ENCODE measurements around the gene PGAP3. TPM values are rescaled to one million over a fixed set of nuclear protein-coding genes. Genes with fewer than 3 reads are reported as not detected.
"Not testable (repeated sequence)": the region's sequence is repeated elsewhere in the genome, so short reads cannot be mapped to it uniquely, and the experiment has no call there.

Gene PGAP3
- total RNA-seq = 10 to 100 TPM; 10.5 to 13.8 TPM

GRCh38 chr17:39687546-39688474 lies at the start of gene PGAP3:
Gene PGAP3 (minus strand): TSS chr17:39688057. CDS start chr17:39688014, 43 bp downstream.
- Mint-ChIP-seq H3K36me3 (peaks cover 3% of the 10 kb centered on the region), H3K9me3 (ENCODE audit: low read depth) (no peaks in the 10 kb centered on the region), H3K4me3 (peak within 1 kb of the TSS; percentile 91), H3K4me1 (peaks cover 18% of the 10 kb centered on the region), H3K27ac (peak within 1 kb of the TSS; percentile 92), H3K27me3 (no peaks in the 10 kb centered on the region)
- CTCF ChIA-PET = interaction anchor here (0.7 to 7.3 kb wide), 11 partner anchors 8 to 523 kb away, joined by 3 to 49 read pairs (median 4); partner anchors contain the start of genes MIEN1, PNMT, PSMD3 and STARD3
- ATAC-seq = peak; percentile 94
- DNase-seq = peak; percentile 93

- CTCF ChIA-PET = interaction anchor here (1.3 kb wide), 1 partner anchor 16 kb away, joined by 5 read pairs; no protein-coding TSS in a partner anchor
- no peak overlapping the region for H3K27ac Mint-ChIP-seq
- peaks cover 12% of the 10 kb centered on the region for H3K4me1 Mint-ChIP-seq
- H3K36me3 Mint-ChIP-seq = no peaks in the 10 kb centered on the region
- peaks cover 8% of the 10 kb centered on the region for H3K27me3 Mint-ChIP-seq
- H3K4me3 Mint-ChIP-seq = no peak overlapping the region
- ATAC-seq (no peak), DNase-seq (no peak)
- H3K9me3 Mint-ChIP-seq (ENCODE audit: low read depth) = no peaks in the 10 kb centered on the region
Measured at GRCh38 chr17:39737206-39737759, 49.4 kb upstream of the PGAP3 start.

GRCh38 chr17:39736319-39737165 lies 48.7 kb upstream of the PGAP3 start:
- no peak overlapping the region for H3K27ac Mint-ChIP-seq
- no peaks in the 10 kb centered on the region for H3K9me3 Mint-ChIP-seq (ENCODE audit: low read depth)
- no peaks in the 10 kb centered on the region for H3K36me3 Mint-ChIP-seq
- DNase-seq (no peak), ATAC-seq (no peak)
- peaks cover 8% of the 10 kb centered on the region for H3K27me3 Mint-ChIP-seq
- H3K4me1 Mint-ChIP-seq = peaks cover 12% of the 10 kb centered on the region
- no peak overlapping the region for H3K4me3 Mint-ChIP-seq
- CTCF ChIA-PET = interaction anchor here (1.3 kb wide), 1 partner anchor 17 kb away, joined by 5 read pairs; no protein-coding TSS in a partner anchor

- Mint-ChIP-seq H3K4me3 (no peak overlapping the region), H3K36me3 (no peaks in the 10 kb centered on the region), H3K4me1 (peaks cover 16% of the 10 kb centered on the region), H3K27me3 (peaks cover 8% of the 10 kb centered on the region), H3K9me3 (ENCODE audit: low read depth) (no peaks in the 10 kb centered on the region), H3K27ac (no peak overlapping the region)
- ATAC-seq (no peak), DNase-seq (no peak)
- CTCF ChIA-PET = interaction anchor here (1.3 to 1.8 kb wide), 2 partner anchors 18 to 114 kb away, joined by 5 to 6 read pairs; no protein-coding TSS in a partner anchor
Measured at GRCh38 chr17:39735882-39736281, 48.0 kb upstream of the PGAP3 start.

GRCh38 chr17:39732586-39732985 lies 44.7 kb upstream of the PGAP3 start:
- CTCF ChIA-PET = interaction anchor here (1.2 to 5.6 kb wide), 3 partner anchors 32 to 111 kb away, joined by 3 to 71 read pairs (median 6); no protein-coding TSS in a partner anchor
- ATAC-seq = no peak
- Mint-ChIP-seq H3K27me3 (peaks cover 6% of the 10 kb centered on the region), H3K36me3 (peaks cover 4% of the 10 kb centered on the region), H3K4me3 (no peak overlapping the region), H3K27ac (no peak overlapping the region), H3K9me3 (ENCODE audit: low read depth) (no peaks in the 10 kb centered on the region), H3K4me1 (peaks cover 19% of the 10 kb centered on the region)
- DNase-seq = no peak

- Mint-ChIP-seq H3K9me3 (ENCODE audit: low read depth) (no peaks in the 10 kb centered on the region), H3K36me3 (peaks cover 4% of the 10 kb centered on the region), H3K27ac (peak within 1 kb of the TSS; percentile 84), H3K4me1 (peaks cover 19% of the 10 kb centered on the region), H3K27me3 (no peaks in the 10 kb centered on the region), H3K4me3 (peak within 1 kb of the TSS; percentile 88)
- CTCF ChIA-PET = interaction anchor here (0.6 to 5.6 kb wide), 44 partner anchors 10 to 268 kb away, joined by 3 to 71 read pairs (median 5); partner anchors contain the start of genes ERBB2, IKZF3, PGAP3 and PNMT
- DNase-seq = peak; percentile 94
- ATAC-seq = peak; percentile 92
Measured at GRCh38 chr17:39730095-39730921, 42.5 kb upstream of the PGAP3 start, which contains the start of gene MIEN1. Gene MIEN1 (minus strand): TSS chr17:39730532. CDS start chr17:39730495, 37 bp downstream.

GRCh38 chr17:39729280-39729851 lies 41.5 kb upstream of the PGAP3 start:
- no peak for DNase-seq
- H3K27ac Mint-ChIP-seq = peak overlapping the region; percentile 83
- H3K4me1 Mint-ChIP-seq = peaks cover 19% of the 10 kb centered on the region
- CTCF ChIA-PET = interaction anchor here (0.7 to 5.6 kb wide), 35 partner anchors 9 to 258 kb away, joined by 3 to 71 read pairs (median 6); partner anchors contain the start of genes ERBB2, IKZF3, PGAP3 and PNMT
- ATAC-seq = no peak
- no peaks in the 10 kb centered on the region for H3K9me3 Mint-ChIP-seq (ENCODE audit: low read depth)
- H3K4me3 Mint-ChIP-seq = peak overlapping the region; percentile 88
- peaks cover 4% of the 10 kb centered on the region for H3K36me3 Mint-ChIP-seq
- H3K27me3 Mint-ChIP-seq = no peaks in the 10 kb centered on the region

- Mint-ChIP-seq H3K9me3 (ENCODE audit: low read depth) (no peaks in the 10 kb centered on the region), H3K27me3 (no peaks in the 10 kb centered on the region), H3K4me3 (no peak overlapping the region), H3K27ac (no peak overlapping the region), H3K36me3 (peaks cover 4% of the 10 kb centered on the region), H3K4me1 (peaks cover 19% of the 10 kb centered on the region)
- ATAC-seq (no peak), DNase-seq (no peak)
- CTCF ChIA-PET = interaction anchor here (4.0 kb wide), 1 partner anchor 25 kb away, joined by 19 read pairs; no protein-coding TSS in a partner anchor
Measured at GRCh38 chr17:39727556-39727955, 39.7 kb upstream of the PGAP3 start.

- CTCF ChIA-PET = interaction anchor here (1.8 kb wide), 1 partner anchor 103 kb away, joined by 5 read pairs; no protein-coding TSS in a partner anchor
- no peak overlapping the region for H3K4me3 Mint-ChIP-seq
Measured at GRCh38 chr17:39726617-39727016, 38.8 kb upstream of the PGAP3 start.

GRCh38 chr17:39725923-39726322 lies 38.1 kb upstream of the PGAP3 start:
- not testable (repeated sequence) for DNase-seq; H3K36me3 Mint-ChIP-seq; H3K9me3 Mint-ChIP-seq (ENCODE audit: low read depth); H3K27ac Mint-ChIP-seq; H3K4me3 Mint-ChIP-seq; ATAC-seq; H3K27me3 Mint-ChIP-seq
- H3K4me1 Mint-ChIP-seq = peaks cover 16% of the 10 kb centered on the region
- CTCF ChIA-PET = interaction anchor here (1.8 to 2.2 kb wide), 2 partner anchors 102 to 104 kb away, joined by 5 read pairs; no protein-coding TSS in a partner anchor

More at GRCh38 chr17:39726617-39727016, 38.8 kb upstream of the PGAP3 start:
- no peaks in the 10 kb centered on the region for H3K9me3 Mint-ChIP-seq (ENCODE audit: low read depth)
- peaks cover 4% of the 10 kb centered on the region for H3K36me3 Mint-ChIP-seq
- H3K4me1 Mint-ChIP-seq = peaks cover 19% of the 10 kb centered on the region
- DNase-seq (no peak), ATAC-seq (no peak)
- no peaks in the 10 kb centered on the region for H3K27me3 Mint-ChIP-seq
- H3K27ac Mint-ChIP-seq = no peak overlapping the region

- no peak overlapping the region for H3K4me3 Mint-ChIP-seq
- CTCF ChIA-PET = interaction anchor here (1.8 to 2.2 kb wide), 2 partner anchors 101 to 103 kb away, joined by 5 read pairs; no protein-coding TSS in a partner anchor
- H3K9me3 Mint-ChIP-seq (ENCODE audit: low read depth) = no peaks in the 10 kb centered on the region
- H3K27ac Mint-ChIP-seq = no peak overlapping the region
- ATAC-seq (no peak), DNase-seq (no peak)
- peaks cover 4% of the 10 kb centered on the region for H3K36me3 Mint-ChIP-seq
- no peaks in the 10 kb centered on the region for H3K27me3 Mint-ChIP-seq
- H3K4me1 Mint-ChIP-seq = peaks cover 12% of the 10 kb centered on the region
Measured at GRCh38 chr17:39724731-39725130, 36.9 kb upstream of the PGAP3 start.
